Liver (tissue), 9 donors: ENCODE measurements around the gene PRR5L. TPM values are rescaled to one million over a fixed set of nuclear protein-coding genes. Genes with fewer than 3 reads are reported as not detected.

Source experiments
- DNase-seq: peaks from one replicate; pipeline ENCODE4 v3.0.0-alpha.2; 2017; ENCODE audit warnings: low spot score
- H3K27ac ChIP-seq, 2 donors: one replicate each; pipeline ENCODE4 v1.7.0; 2013; ENCODE audit warnings: inconsistent platforms in 2 of 2, low read length in 2 of 2, control low read depth in 1 of 2, low read depth in 1 of 2, mild to moderate bottlenecking in 1 of 2
- H3K27me3 ChIP-seq, 4 donors: one replicate each; pipeline versions ENCODE4 v1.6.1 to v1.7.0; 2013; ENCODE audit warnings: low read length in 3 of 4, inconsistent platforms in 1 of 4, mild to moderate bottlenecking in 1 of 4, moderate library complexity in 1 of 4; ENCODE audit not compliant: control insufficient read depth in 4 of 4, insufficient read depth in 4 of 4
- H3K36me3 ChIP-seq, 4 donors: one replicate each; pipeline versions ENCODE4 v1.6.1 to v1.7.0; 2013; ENCODE audit warnings: low read length in 3 of 4, mild to moderate bottlenecking in 3 of 4, low read depth in 1 of 4, moderate library complexity in 1 of 4; ENCODE audit not compliant: control insufficient read depth in 4 of 4, insufficient read depth in 3 of 4
- H3K4me1 ChIP-seq, 4 donors: one replicate each; pipeline versions ENCODE4 v1.6.1 to v1.7.0; 2013; ENCODE audit warnings: low read length in 3 of 4, mild to moderate bottlenecking in 3 of 4, moderate library complexity in 1 of 4; ENCODE audit not compliant: control insufficient read depth in 4 of 4, insufficient read depth in 4 of 4
- H3K4me3 ChIP-seq, 3 donors: one replicate each; pipeline versions ENCODE4 v1.6.1 to v1.7.0; 2013; ENCODE audit warnings: low read length in 3 of 3, control low read depth in 1 of 3, low read depth in 1 of 3, mild to moderate bottlenecking in 1 of 3
- H3K9ac ChIP-seq, 2 donors: one replicate each; pipeline ENCODE4 v1.7.0; 2013; ENCODE audit warnings: low read length in 2 of 2, mild to moderate bottlenecking in 2 of 2, moderate library complexity in 2 of 2, control low read depth in 1 of 2, low read depth in 1 of 2
- H3K9me3 ChIP-seq, 4 donors: one replicate each; pipeline versions ENCODE4 v1.6.1 to v1.7.0; 2013; ENCODE audit warnings: low read length in 3 of 4; ENCODE audit not compliant: control insufficient read depth in 4 of 4
- ATF3 ChIP-seq: IDR thresholded peaks from 2 replicates; pipeline ENCODE4 v1.6.1; 2016; ENCODE audit warnings: antibody characterized with exemption
- CTCF ChIP-seq: fragments of 150-350 bp; IDR thresholded peaks from 2 replicates; pipeline ENCODE4 v1.5.1; 2017; ENCODE audit warnings: improper control_type of control experiment, low read depth, low read length; ENCODE audit not compliant: missing input control
- EGR1 ChIP-seq, 2 donors: IDR thresholded peaks; 2 replicates each; pipeline ENCODE4 v1.6.1; 2016 to 2018; ENCODE audit warnings: antibody characterized with exemption in 2 of 2, low read depth in 2 of 2
- FOXA1 ChIP-seq: IDR thresholded peaks from 2 replicates; pipeline ENCODE4 v1.6.1; 2016; ENCODE audit warnings: antibody characterized with exemption
- FOXA2 ChIP-seq: IDR thresholded peaks from 2 replicates; pipeline ENCODE4 v1.6.1; 2016; ENCODE audit warnings: antibody characterized with exemption
- HNF4A ChIP-seq, 2 donors: conservative IDR thresholded peaks; 2 replicates each; pipeline ENCODE4 v1.6.1; 2016; ENCODE audit warnings: antibody characterized with exemption in 2 of 2, mild to moderate bottlenecking in 2 of 2
- HNF4G ChIP-seq: IDR thresholded peaks from 2 replicates; pipeline ENCODE4 v1.6.1; 2016; ENCODE audit warnings: antibody characterized with exemption
- JUND ChIP-seq, 2 donors: IDR thresholded peaks; 2 replicates each; pipeline ENCODE4 v1.6.1; 2016; ENCODE audit warnings: antibody characterized with exemption in 2 of 2
- MAX ChIP-seq: IDR thresholded peaks from 2 replicates; pipeline ENCODE4 v1.6.1; 2016; ENCODE audit warnings: antibody characterized with exemption
- NR2F2 ChIP-seq: IDR thresholded peaks from 2 replicates; pipeline ENCODE4 v1.6.1; 2016; ENCODE audit warnings: antibody characterized with exemption
- RAD21 ChIP-seq, 2 donors: IDR thresholded peaks; 2 replicates each; pipeline ENCODE4 v1.6.1; 2016; ENCODE audit warnings: antibody characterized with exemption in 2 of 2, mild to moderate bottlenecking in 2 of 2
- RXRA ChIP-seq, 2 donors: IDR thresholded peaks; 2 replicates each; pipeline ENCODE4 v1.6.1; 2017 to 2018; ENCODE audit warnings: antibody characterized with exemption in 2 of 2, mild to moderate bottlenecking in 1 of 2
- SP1 ChIP-seq: IDR thresholded peaks from 2 replicates; pipeline ENCODE4 v1.6.1; 2018; ENCODE audit warnings: antibody characterized with exemption, mild to moderate bottlenecking
- TAF1 ChIP-seq: conservative IDR thresholded peaks from 2 replicates; pipeline ENCODE4 v1.6.1; 2016; ENCODE audit warnings: antibody characterized with exemption, mild to moderate bottlenecking
- YY1 ChIP-seq: IDR thresholded peaks from 2 replicates; pipeline ENCODE4 v1.6.1; 2016; ENCODE audit warnings: antibody characterized with exemption, mild to moderate bottlenecking
- ZBTB33 ChIP-seq: IDR thresholded peaks from 2 replicates; pipeline ENCODE4 v1.6.1; 2016; ENCODE audit warnings: antibody characterized with exemption
- WGBS: extraction: QIAGEN DNeasy Blood & Tissue Kit; methylation state at CpG from one replicate; pipeline ENCODE4 v1.1.7; 2013; 5-methylcytosine and 5-hydroxymethylcytosine counted together
- polyA plus RNA-seq, 2 donors: library from polyadenylated mRNA; stranded (reverse) in 1 of 2; unstranded in 1 of 2; fragments of 200-250 nt in 1 of 2; fragments of >200 nt in 1 of 2; fragmentation: Nextera tagmentation in 1 of 2; extraction: Ambion mirVana in 1 of 2; gene quantifications; one replicate each; pipeline versions ENCODE4 v1.2.1 to v1.2.3, GENCODE V29; 2013 to 2015
- total RNA-seq, 2 donors: library from RNA; depleted of rRNA; stranded (reverse); fragments of >200 nt; gene quantifications; one replicate each; pipeline ENCODE4 v1.2.3, GENCODE V29; 2014
- donor health status: healthy.
- donor health status: healthy.
- donor health status: healthy.
- donor health status: healthy.
- donor health status: healthy.

PRR5L gene
- total and polyA plus RNA-seq, 4 donors: 1.2 to 8.5 (median 4.5) TPM

GRCh38 chr11:36411202-36411640 is 115.1 kb downstream of the PRR5L start:
- no peak for DNase-seq
- peak; percentile 40 for TF ChIP-seq YY1
- TF ChIP-seq CTCF: no peak
- Histone ChIP-seq H3K36me3 (no peaks in the 10 kb centered on the region), H3K4me1 (peaks cover 0 to 4% (median 1%) of the 10 kb centered on the region in 4 donors), H3K27ac (peak overlapping the region; percentile 4 to 64), H3K9me3 (no peaks in the 10 kb centered on the region), H3K27me3 (no peaks in the 10 kb centered on the region), H3K9ac (peak overlapping the region in 1 of 2 donors; percentile 1), H3K4me3 (no peak overlapping the region)
- WGBS: 73% methylated on average over 9 of the region's 9 CpGs

GRCh38 chr11:36412781-36413383 is 116.8 kb downstream of the PRR5L start:
- no peaks in the 10 kb centered on the region for H3K27me3 ChIP-seq
- DNase-seq: no peak
- no peak overlapping the region for H3K9ac ChIP-seq
- H3K4me3 ChIP-seq: no peak overlapping the region
- H3K36me3 ChIP-seq: no peaks in the 10 kb centered on the region
- H3K9me3 ChIP-seq: no peaks in the 10 kb centered on the region
- no peak overlapping the region for H3K27ac ChIP-seq
- TF ChIP-seq FOXA2 (no peak), FOXA1 (no peak), SP1 (no peak), EGR1 (IDR thresholded peaks at IDR 0.05; ENCODE audit: low read depth in 2 of 2) (no peak), TAF1 (no peak)
- H3K4me1 ChIP-seq: peaks cover 0 to 4% (median 1%) of the 10 kb centered on the region in 4 donors
- WGBS: 84% methylated on average over 2 of the region's 2 CpGs

- Histone ChIP-seq H3K4me1 (no peaks in the 10 kb centered on the region), H3K9ac (no peak overlapping the region), H3K4me3 (no peak overlapping the region), H3K36me3 (no peaks in the 10 kb centered on the region), H3K27ac (no peak overlapping the region), H3K27me3 (no peaks in the 10 kb centered on the region), H3K9me3 (no peaks in the 10 kb centered on the region)
- DNase-seq: no peak
- TF ChIP-seq ATF3 (no peak), TAF1 (no peak), NR2F2 (no peak), FOXA1 (no peak), JUND (IDR thresholded peaks at IDR 0.05) (no peak), MAX (no peak), YY1 (no peak), CTCF (no peak), HNF4A (conservative IDR thresholded peaks at IDR 0.05) (no peak), HNF4G (no peak), ZBTB33 (no peak), SP1 (no peak), RXRA (IDR thresholded peaks at IDR 0.05) (no peak), RAD21 (IDR thresholded peaks at IDR 0.05) (no peak)
- 74% methylated on average over 5 of the region's 5 CpGs for WGBS
Measured at GRCh38 chr11:36417154-36417553, 121.1 kb downstream of the PRR5L start.
